Measurements from ENCODE around the gene FAM53B.

The FAM53B gene

DNA sequence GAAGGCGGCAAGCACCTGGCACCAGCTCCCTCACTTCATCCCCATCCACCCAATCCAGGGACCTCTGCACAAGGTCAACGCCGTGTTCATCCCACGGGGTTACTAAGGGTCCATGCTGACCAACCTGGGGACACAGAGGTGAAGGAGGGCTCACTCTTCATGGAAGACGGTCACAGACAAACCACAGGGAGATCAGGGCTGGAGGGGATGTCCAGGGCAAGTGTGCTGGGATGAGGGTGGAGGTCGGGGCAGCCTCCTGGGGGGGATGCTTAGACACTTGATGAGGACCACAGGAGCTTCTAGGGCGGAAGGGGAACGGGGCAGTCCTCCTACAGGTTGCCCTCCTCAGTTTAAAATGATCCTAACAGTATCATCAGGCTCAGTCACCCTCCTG is 46.7 kb downstream of the FAM53B start:
- no peak for DNase-seq (ENCODE audit: low read depth in 2 of 2)

DNA sequence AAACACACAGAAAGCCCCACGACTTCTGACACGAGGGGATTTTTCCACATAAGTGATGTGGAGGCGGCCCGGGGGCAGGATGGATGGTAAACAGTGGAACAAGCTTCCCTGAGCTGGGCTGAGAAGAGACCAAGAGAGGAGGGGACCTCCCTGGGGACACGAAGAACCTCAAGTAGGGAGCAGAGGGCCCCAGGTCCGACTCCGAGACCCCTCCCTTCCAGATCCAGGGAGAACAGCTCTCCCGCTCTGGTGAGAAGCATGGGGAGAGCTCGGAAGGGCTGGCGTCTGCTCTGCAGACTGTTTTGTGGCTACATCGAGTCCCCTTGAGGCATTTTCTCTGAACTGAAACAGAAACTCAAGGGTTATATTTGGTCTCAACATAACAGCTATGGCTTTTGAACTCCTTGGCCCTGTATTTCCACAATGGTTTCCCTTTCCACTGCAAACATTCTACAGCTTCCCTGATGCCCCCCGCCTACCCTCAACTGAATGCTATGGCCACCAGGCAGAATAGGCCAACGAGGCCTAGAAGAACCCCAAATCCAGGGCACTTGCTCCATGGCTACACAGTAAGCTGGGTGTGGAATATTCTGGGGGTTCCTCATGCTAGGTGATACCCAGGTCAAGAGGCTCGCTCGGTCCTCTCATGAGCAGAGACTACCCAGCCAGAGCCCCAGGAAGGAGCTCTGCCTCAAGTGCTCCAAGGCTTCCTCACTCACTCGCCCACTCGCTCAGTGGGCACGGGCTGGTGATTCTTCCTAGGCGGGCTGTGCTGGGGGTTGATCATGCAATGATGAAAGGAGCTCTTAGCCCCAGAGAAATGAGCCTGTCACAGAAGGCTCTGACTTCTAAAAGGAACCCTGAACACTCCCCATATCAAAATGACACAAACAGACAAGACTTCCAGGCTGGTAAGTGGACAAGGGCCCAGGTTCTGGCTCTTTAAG is 47.5 kb downstream of the FAM53B start:
- DNase-seq (ENCODE audit: low read depth in 2 of 2) = no peak

DNA sequence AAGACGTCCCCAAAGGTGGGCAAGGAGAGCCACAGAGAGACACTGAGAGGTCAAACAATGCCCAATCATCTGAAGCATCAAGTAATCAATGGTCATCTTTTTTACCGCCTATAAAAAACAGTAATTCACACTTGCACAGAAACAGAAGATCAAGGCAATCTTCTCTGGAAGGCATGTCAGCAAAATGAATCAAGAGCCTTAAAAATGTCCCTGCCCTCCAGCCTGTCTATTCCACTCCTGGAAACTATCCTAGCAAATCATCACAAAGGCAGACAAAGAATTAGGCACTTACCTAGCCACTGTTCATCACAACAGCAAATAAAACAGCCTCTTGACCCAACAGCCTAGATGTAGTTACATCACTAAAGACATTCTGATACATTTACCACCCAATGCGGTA is 48.9 kb downstream of the FAM53B start:
- DNase-seq (ENCODE audit: low read depth in 2 of 2) = no peak

DNA sequence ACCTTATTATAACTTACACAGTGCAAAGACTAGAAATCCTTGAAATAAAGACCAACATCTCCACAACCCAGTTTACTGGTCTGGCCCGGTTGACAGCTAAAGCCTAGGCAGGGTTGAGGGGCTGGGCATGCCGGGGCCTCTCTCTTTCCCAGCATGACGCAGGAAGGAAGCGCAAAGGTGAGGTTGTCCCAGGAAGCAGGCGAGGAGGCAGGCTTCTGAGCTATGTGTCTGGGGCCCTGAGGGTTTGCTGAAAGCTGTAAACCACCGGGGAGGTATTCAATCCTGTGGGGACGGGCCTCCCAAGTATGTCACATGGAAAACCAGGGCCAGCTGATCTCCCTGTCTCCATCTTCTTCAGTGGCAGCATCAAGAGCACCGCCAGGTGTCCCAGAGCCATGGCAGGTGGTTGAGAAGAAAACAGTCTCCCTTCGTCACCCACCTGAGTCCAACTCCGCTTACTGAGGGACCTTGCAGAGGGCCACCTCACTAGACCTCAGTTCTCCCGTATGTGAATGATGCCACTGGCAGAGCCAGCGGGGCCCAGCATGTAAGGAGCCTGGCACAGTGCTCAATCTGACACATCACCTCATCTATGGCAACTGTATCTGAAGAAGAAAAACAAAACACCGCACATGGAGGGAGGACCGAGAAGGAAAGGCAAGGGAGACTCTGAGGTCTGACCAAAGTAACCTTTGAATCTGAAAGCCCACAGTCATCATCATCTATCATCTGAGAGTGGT is 49.5 kb downstream of the FAM53B start:
- no peak for DNase-seq (ENCODE audit: low read depth in 2 of 2)

- no peak for DNase-seq (ENCODE audit: low read depth in 2 of 2)
Observed at GRCh38 chr10:124693801-124694416, 50.3 kb downstream of the FAM53B start.

DNA sequence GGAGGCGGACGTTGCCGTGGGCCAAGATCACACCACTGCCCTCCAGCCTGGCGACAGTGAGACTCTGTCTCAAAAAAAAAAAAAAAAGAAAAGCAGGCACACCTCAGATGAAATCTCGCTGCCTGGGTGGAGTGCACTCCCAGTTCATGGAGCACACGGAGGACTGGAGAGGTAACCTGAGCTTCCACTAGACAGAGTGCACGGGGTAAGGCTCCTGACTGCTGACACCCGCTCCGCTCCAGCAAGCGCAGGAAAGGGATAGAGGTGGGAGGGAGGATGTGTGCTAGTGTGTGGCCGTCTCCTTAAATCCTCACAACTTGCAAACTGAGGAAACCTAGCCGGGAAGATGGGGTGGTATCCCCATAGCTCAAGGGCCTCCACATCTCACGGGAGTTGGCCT is 50.8 kb downstream of the FAM53B start:
- no peak for DNase-seq (ENCODE audit: low read depth in 2 of 2)

GRCh38 chr10:124692100-124692446 is 52.1 kb downstream of the FAM53B start:
- DNase-seq (ENCODE audit: low read depth in 2 of 2) = no peak

DNA sequence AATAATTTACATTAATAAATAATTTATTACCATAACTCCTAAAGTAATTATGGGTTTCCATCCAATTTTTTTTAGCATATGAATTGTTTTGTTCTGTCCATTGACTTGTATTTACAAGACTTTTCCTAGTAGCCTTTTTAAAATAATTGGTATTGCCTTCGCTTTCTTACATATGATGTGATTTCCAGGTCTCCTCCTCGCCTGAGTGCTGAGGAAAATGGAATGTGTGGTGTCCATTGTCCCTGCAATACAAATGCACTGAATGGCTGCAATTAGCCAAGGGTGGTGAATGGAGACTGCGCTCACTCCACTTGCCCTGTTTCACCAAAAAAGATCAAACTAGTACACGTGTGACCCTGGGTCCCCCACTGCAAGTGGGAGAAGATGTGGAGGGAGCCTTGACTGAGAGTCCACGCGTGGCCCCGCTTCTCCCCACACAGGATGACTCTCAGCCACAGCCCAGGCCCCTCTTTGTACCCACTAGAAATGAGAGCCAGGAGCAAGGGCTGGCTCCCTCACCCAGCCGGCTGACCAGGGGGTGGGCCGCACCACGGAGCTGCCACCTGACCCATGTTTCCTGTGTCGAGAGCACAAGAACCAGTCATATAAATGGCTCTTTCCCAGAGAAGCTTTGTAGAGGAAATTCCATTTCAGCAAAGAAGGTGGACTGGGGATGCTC is 52.6 kb downstream of the FAM53B start:
- no peak for DNase-seq (ENCODE audit: low read depth in 2 of 2)

DNA sequence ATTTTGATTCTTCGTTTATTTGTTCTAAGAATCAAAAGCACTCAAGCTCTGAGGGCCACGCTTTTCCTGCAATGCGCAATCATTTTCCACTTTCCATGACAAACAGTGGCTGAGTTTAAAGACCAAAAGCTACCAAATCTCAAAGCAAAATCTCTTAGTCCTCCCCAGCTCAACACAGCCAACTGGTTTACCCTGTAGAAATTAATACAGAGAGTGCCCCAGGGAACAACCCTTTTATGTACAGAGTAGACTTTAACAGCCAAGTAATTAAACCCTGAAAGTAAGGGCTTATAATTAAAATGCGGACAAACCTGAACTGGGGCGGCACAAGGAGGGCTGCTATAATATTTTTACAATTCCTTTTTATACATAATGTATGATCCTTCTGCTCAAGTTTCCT is 53.2 kb downstream of the FAM53B start:
- DNase-seq (ENCODE audit: low read depth in 2 of 2) = no peak

GRCh38 chr10:124689911-124690498 is 54.2 kb downstream of the FAM53B start:
- DNase-seq (ENCODE audit: low read depth in 2 of 2) = no peak

DNA sequence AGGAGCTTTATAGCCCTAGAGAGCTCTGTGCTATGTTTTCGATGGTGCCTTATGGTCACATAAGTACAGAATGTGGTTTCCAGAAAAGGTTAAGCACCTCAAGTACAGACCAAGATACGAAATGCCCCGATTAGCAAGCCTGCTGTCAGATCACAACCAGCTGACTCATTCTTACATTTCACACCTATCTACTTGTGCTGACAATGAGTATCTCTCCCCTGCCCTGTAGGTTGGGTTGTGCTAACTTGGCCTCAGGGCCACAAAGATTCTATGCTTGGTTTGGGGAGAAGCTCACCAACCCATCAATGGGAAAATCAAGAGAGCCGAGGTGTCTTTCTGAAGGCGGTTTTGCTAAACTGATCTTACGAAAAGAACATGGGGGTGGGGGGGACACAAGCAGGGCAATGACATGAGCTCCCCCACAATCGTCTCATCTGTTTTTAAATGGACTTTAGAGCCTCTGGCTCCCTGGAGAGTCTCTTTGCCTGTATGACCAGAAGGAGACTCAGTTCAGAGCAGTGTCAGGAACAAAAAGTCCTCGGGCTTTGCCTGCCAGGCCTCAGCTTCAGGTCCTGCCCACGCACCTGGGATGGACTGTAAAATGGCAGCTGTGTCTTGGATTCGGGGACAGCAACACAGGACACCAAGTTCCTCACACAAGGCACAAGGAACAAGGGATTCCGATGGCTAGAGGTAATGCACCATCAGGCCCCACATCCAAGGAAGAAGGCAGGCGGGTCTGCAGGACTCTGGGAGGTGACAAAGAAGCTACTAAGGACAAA is 55.1 kb downstream of the FAM53B start:
- peak; percentile 37 to 54 for DNase-seq (ENCODE audit: low read depth in 2 of 2)

DNA sequence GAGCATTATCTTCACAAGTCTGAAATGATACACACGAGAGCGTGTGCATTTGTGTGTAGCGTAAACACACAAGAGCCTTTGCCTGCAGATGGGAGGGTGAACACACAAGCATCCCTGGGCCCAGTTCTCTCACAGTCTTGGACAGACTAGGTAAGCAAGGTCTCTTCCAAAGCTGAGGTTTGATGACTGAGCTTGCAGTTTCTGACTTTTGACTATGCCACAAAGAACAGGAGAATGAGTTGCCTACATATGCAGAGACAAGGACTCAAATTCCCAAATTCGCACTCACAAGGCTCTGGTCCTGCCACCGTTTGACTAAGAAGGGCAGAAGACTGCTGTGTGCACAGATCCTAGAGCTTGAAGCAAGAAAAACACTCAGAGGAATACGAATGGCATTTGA is 55.8 kb downstream of the FAM53B start:
- DNase-seq (ENCODE audit: low read depth in 2 of 2) = no peak

GRCh38 chr10:124686707-124687376 is 57.3 kb downstream of the FAM53B start:
- DNase-seq (ENCODE audit: low read depth in 2 of 2) = no peak

GRCh38 chr10:124685261-124685660 is 58.9 kb downstream of the FAM53B start:
- no peak for DNase-seq (ENCODE audit: low read depth in 2 of 2)

GRCh38 chr10:124683814-124684213 is 60.4 kb downstream of the FAM53B start:
- no peak for DNase-seq (ENCODE audit: low read depth in 2 of 2)

DNA sequence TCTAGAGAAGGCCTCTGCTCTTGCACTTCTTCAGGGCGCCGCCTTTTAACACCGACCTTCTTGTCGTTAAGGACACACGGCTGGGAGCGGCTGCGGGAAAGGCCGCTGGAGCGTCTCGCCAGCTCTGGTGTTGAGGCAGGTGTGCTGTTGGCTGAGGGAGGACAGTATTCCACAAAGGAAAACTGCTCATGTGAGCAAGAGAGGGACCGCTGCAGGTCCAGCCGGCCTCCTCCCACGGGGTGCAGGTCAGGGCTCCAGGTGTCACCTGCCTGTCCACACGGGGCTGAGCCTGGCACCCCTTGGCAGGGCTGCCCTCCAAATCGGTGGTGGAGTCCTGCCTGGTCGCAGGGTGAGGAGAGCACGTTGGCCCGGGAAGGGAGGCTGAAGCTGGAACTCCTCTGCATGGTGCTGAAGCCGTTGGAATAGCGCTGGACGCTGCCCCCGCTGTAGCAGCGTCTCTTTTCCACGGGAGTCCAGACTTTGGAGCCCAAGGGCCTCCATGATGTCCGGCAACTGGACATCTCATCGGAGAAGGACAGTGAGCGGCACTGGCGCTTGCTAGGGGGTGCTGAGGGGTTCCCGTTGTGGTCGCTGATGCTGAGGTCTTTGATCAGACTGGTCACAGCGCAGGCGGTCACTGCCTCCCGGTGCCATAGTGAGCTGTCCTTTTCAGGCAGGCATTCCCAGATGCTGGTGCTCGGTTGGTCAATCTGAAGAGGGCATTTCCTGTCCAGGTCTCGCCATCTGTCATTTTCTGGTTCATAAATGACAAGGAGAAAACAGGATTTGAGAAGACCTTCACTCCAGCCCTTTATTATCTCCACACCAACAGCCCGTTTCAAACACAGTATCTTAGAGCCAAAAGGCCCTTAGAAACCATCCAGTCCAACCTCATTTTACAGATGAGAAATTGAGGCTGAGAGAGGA is 62.3 kb downstream of the FAM53B start:
- no peak for DNase-seq (ENCODE audit: low read depth in 2 of 2)

GRCh38 chr10:124681091-124681490 is 63.1 kb downstream of the FAM53B start:
- DNase-seq (ENCODE audit: low read depth in 2 of 2) = no peak

DNA sequence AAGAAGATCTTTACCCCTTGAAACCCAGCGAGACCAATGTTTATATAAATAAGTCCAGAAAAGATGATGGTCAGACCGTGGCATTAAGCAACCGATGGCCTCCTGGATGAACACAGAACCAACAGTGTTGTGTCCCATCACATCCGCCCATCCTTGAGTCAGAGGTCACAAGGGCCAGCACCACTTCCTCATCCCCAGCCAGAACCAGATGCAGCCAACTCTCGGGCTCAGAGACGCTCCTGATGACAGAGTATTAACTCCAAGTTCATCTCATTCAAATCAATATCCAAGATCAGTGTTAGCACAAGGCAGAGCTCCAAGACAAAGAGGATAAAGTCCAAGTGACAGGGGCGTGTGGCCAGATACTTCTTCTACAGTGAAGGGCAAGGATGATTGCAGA is 63.5 kb downstream of the FAM53B start:
- no peak for DNase-seq (ENCODE audit: low read depth in 2 of 2)

DNA sequence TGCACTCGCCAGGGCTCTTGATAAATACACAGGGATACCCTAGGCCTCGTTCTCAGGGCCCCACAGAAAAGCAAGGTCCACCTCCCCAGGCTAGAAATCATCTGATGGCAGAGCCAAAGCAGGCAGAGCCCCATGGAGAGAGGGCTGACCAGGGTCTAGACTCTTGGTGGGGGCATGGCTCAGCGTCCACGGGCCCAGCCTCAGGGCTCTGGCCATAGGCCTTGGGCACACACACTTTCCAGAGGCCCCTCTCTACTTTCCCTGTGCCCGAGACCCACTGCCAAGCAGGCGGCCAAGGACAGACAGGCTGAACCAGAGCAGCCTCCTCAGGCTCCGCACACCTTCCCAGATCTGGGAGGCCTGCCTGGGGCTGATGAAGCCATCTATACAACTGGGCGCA is 64.8 kb downstream of the FAM53B start:
- DNase-seq (ENCODE audit: low read depth in 2 of 2) = no peak
